22Rv1 (cell line): Measurements from ENCODE around the gene SURF2.

Experiments
- CTCF ChIP-seq: fragments of 450-650 bp; IDR thresholded peaks from 2 replicates; pipeline ENCODE4 v1.5.1; 2017; ENCODE audit warnings: mild to moderate bottlenecking
- ZFX ChIP-seq: fragments of 450-650 bp; IDR thresholded peaks from 2 replicates; pipeline ENCODE4 v1.6.1; 2017; ENCODE audit warnings: antibody characterized with exemption, borderline replicate concordance

GRCh38 chr9:133323991-133324703 is 32.2 kb upstream of the SURF2 start:
- TF ChIP-seq CTCF (no peak), ZFX (no peak)
